T-helper 17 cell (primary cell): ENCODE results near the gene SHROOM4. TPM values are rescaled to one million over a fixed set of nuclear protein-coding genes. Genes with fewer than 3 reads are reported as not detected.

Source experiments
- ATAC-seq: fragments of 150-1000 bp; cut with Tn5 transposase; 2 replicates; pipeline ENCODE4 v1.10.0; 2021; ENCODE audit warnings: mild to moderate bottlenecking, moderate library complexity
- DNase-seq, 3 donors: peaks; one replicate each; pipeline versions ENCODE4 v3.0.0 to v3.0.0-alpha.2; 2020 to 2021
- H3K9me3 ChIP-seq: one replicate; pipeline ENCODE4 v1.7.0; 2013; ENCODE audit warnings: low read length, mild to moderate bottlenecking; ENCODE audit not compliant: control insufficient read depth, poor library complexity, severe bottlenecking
- H3K27ac Mint-ChIP-seq: one replicate; pipeline ENCODE4 v1.8.0; 2022; ENCODE audit warnings: mild to moderate bottlenecking, moderate library complexity, mixed read lengths
- H3K27me3 Mint-ChIP-seq: one replicate; pipeline ENCODE4 v1.8.0; 2022; ENCODE audit warnings: mixed read lengths
- H3K36me3 Mint-ChIP-seq: one replicate; pipeline ENCODE4 v1.8.0; 2022; ENCODE audit warnings: low read depth, mixed read lengths
- H3K4me1 Mint-ChIP-seq: one replicate; pipeline ENCODE4 v1.8.0; 2022; ENCODE audit warnings: mild to moderate bottlenecking, mixed read lengths
- H3K4me3 Mint-ChIP-seq: one replicate; pipeline ENCODE4 v1.8.0; 2022; ENCODE audit warnings: mild to moderate bottlenecking, moderate library complexity, mixed read lengths
- total RNA-seq, 4 donors: library from RNA in 2 of 4; stranded (reverse) in 2 of 4; gene quantifications; one replicate each; pipeline ENCODE4 v1.2.3 and lab custom pipeline; 2022 to 2026

Gene SHROOM4
- total RNA-seq, 2 donors from 2014 or later: 0.02 to 1.6 TPM

DNA sequence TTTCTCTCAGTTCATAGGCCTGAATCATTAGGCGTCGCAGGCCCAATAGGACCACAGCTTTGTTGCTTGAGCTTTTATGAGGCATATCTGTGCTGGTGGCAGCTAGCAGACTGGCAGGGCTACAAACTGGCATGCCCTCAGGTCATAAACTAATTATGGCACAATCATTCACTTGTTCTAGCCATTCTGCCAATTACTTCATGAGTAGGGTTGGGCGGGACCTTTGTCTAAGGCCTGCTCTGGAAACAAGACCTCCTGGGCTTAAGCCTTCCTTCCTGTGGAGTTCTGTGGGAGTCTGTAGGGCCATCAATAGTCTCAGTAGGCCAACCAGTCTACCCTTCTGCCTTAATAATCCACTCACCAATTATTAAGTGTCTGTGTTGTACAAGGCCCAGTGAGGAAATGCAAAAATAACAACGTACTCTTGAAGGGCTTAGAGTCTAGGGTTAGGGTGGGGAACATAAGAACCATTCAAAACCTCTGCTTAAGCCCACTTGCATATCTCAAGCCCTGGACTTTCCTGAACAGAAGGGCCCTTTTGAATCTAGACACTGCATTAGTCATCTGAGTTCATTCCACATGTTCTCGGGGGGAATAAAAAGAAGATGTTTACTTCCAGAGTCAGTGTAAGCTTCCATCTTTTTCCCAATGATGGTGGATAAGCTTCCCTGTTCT lies 44.5 kb downstream of the SHROOM4 start:
- no peak for DNase-seq
- H3K36me3 Mint-ChIP-seq: no peaks in the 10 kb centered on the region
- ATAC-seq: no peak
- no peaks in the 10 kb centered on the region for H3K4me1 Mint-ChIP-seq
- no peak overlapping the region for H3K27ac Mint-ChIP-seq
- H3K27me3 Mint-ChIP-seq: peaks cover 16% of the 10 kb centered on the region
- no peak overlapping the region for H3K4me3 Mint-ChIP-seq
- no peaks in the 10 kb centered on the region for H3K9me3 ChIP-seq

DNA sequence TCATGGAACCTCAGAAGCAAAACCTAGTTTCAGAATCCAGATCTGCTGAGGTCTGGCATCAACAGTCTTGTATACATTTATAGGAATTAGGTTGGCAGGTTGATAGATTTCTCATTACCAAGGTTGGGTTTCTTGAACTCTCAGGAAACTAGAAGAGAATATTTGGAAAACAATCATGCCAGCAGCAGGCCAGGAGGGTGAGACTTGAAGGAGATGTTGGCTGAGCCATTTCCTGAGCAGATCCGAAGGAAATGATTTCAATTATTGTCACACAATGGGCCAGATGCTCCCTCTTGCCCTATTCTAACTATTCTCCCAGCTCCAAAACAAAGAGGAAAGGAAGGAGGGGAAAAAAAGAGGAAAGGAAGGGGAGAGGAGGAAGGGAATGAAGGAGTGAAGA lies 45.2 kb downstream of the SHROOM4 start:
- Mint-ChIP-seq H3K27ac (no peak overlapping the region), H3K36me3 (no peaks in the 10 kb centered on the region), H3K27me3 (peaks cover 16% of the 10 kb centered on the region), H3K4me1 (no peaks in the 10 kb centered on the region), H3K4me3 (no peak overlapping the region)
- DNase-seq: no peak
- H3K9me3 ChIP-seq: no peaks in the 10 kb centered on the region
- no peak for ATAC-seq

DNA sequence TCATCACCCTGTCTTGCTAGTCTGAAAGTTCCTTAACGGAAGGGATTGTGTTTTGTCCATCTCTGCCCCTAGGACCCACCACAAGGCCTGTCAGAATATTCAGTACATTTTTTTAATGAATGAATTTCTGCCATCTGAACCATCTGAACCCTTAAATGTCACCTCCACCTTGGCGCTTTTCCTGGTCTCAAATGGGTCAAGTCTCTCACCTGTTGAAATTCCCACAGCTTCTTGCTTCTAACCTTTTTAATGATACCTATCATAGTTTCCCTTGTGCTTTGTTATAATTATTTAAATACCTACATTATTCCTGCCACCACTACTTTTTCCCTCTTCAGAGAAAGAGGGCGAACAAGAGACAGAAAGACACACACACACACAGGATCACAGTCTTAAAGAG lies 48.0 kb downstream of the SHROOM4 start:
- peaks cover 16% of the 10 kb centered on the region for H3K27me3 Mint-ChIP-seq
- H3K27ac Mint-ChIP-seq: no peak overlapping the region
- no peak overlapping the region for H3K4me3 Mint-ChIP-seq
- no peaks in the 10 kb centered on the region for H3K36me3 Mint-ChIP-seq
- DNase-seq (no peak), ATAC-seq (no peak)
- H3K4me1 Mint-ChIP-seq: no peaks in the 10 kb centered on the region
- no peaks in the 10 kb centered on the region for H3K9me3 ChIP-seq

DNA sequence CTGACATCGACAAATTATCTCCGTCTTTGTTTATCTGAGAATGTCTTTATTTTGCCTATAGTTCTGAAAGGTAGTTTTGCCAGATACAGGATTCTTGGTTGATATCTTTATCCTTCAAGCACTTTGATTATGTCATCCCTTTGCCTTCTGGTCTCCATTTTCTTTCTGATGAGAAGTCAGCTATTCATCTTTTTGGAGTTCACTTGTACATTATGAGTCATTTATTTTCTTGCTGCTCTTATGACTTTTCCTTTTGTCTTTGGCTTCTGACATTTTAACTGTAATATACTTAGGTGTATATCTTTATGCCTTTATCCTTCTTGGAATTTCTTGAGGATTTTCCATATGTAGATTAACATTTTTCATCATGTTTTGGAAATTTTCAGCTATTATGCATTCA lies 51.4 kb downstream of the SHROOM4 start:
- Mint-ChIP-seq H3K36me3 (no peaks in the 10 kb centered on the region), H3K4me3 (no peak overlapping the region), H3K27ac (no peak overlapping the region), H3K4me1 (no peaks in the 10 kb centered on the region), H3K27me3 (peaks cover 16% of the 10 kb centered on the region)
- DNase-seq (no peak), ATAC-seq (no peak)
- no peaks in the 10 kb centered on the region for H3K9me3 ChIP-seq

DNA sequence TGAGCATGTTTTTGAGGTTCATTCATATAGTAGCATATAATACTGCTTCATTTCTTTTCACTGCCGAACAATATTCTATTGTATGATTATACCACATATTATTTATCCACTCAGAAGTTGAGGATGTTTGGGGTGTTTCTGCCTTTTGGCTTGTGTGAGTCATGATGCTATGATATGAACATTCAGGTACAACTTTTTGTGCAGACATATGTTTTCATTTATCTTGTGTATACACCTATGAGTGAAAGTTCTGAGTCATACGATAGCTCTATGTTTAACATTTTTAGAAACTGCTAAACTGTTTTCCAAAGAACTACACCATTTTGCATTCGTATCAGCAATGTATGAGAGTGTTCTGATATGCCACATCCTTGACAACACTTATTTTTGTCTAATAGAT lies 57.7 kb downstream of the SHROOM4 start:
- no peak overlapping the region for H3K27ac Mint-ChIP-seq
- no peak for DNase-seq
- H3K36me3 Mint-ChIP-seq: no peaks in the 10 kb centered on the region
- H3K4me3 Mint-ChIP-seq: no peak overlapping the region
- no peaks in the 10 kb centered on the region for H3K9me3 ChIP-seq
- no peaks in the 10 kb centered on the region for H3K27me3 Mint-ChIP-seq
- no peaks in the 10 kb centered on the region for H3K4me1 Mint-ChIP-seq
- ATAC-seq: no peak

DNA sequence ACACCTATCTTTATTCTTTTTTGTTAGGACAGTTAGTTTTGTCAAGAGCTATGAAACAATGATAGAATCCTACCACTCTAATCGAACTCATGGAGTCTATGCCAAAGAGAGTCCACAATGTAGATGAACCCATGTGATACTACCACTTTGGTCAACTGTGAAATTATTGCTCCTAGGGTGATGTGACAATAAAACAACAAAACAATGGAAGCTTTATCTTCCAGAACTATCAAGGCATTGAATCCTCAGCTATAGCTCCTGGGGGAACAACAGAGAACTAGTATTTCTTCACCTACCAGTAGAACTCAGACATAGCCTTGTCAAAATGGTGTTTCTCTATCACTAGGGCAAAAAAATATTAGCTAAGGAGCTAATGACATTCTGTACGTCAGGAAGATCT lies 62.9 kb downstream of the SHROOM4 start:
- H3K27me3 Mint-ChIP-seq: peaks cover 5% of the 10 kb centered on the region
- H3K27ac Mint-ChIP-seq: no peak overlapping the region
- ATAC-seq (no peak), DNase-seq (no peak)
- H3K4me3 Mint-ChIP-seq: no peak overlapping the region
- no peaks in the 10 kb centered on the region for H3K4me1 Mint-ChIP-seq
- no peaks in the 10 kb centered on the region for H3K36me3 Mint-ChIP-seq
- H3K9me3 ChIP-seq: no peaks in the 10 kb centered on the region

DNA sequence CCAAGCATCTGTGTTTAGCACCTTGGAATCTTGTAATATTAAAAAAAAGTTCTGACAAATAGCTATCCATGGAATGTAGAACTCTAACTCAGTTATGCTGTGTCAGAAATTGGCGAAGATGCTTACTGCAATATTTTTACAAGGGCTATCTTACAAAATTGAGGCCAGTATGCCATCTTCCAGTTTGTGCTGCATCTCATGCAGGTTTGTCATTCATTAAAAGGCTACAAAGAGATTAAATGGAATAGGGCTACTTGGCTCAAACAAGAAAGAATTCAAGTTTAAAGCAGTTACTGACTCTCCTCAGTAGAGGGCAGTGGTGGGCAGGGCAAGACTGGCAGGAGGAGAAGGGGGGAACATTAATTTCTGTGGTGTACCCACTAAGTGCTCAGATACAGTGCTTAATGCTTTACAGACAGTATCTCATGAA lies 66.5 kb downstream of the SHROOM4 start:
- Mint-ChIP-seq H3K4me3 (no peak overlapping the region), H3K27ac (no peak overlapping the region), H3K4me1 (no peaks in the 10 kb centered on the region), H3K27me3 (peaks cover 25% of the 10 kb centered on the region), H3K36me3 (no peaks in the 10 kb centered on the region)
- DNase-seq: no peak
- H3K9me3 ChIP-seq: no peaks in the 10 kb centered on the region
- no peak for ATAC-seq

DNA sequence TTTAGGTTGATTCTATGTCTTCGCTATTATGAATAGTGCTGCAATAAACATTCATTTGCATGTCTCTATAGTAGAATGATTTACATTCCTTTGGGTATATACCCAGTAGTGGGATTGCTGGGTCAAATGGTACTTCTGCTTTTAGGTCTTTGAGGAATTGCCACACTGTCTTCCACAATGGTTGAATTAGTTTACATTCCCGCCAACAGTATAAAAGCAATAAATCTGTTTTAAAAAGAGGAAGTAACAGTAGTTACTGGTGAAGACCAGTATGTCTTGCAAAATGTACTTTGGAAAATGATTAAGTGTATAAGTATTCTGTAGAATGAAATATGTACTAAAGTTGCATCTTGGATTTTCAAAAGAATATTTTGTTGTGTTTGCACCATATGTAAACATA lies 77.3 kb downstream of the SHROOM4 start:
- H3K27me3 Mint-ChIP-seq: peaks cover 12% of the 10 kb centered on the region
- H3K36me3 Mint-ChIP-seq: no peaks in the 10 kb centered on the region
- no peak overlapping the region for H3K27ac Mint-ChIP-seq
- H3K4me1 Mint-ChIP-seq: no peaks in the 10 kb centered on the region
- no peak for ATAC-seq
- no peak overlapping the region for H3K4me3 Mint-ChIP-seq
- DNase-seq: no peak
- no peaks in the 10 kb centered on the region for H3K9me3 ChIP-seq

DNA sequence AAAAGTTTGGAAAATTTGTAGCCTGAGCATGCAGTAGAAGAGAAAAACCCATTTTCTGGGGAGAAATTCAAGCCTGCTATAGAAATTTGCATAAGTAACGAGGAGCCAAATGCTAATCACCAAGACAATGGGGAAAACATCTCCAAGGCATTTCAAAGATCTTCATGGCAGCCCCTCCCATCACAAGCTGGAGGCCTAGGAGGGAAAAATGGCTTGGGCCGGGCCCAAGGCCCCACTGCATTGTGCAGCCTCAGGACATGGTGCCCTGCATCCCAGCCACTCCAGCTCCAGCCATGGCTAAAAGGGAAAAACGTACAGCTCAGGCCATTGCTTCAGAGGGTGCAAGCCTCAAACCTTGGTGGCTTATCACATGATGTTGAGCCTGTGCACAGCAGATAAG lies 87.7 kb downstream of the SHROOM4 start:
- H3K9me3 ChIP-seq: no peaks in the 10 kb centered on the region
- no peak for DNase-seq
- Mint-ChIP-seq H3K4me1 (no peaks in the 10 kb centered on the region), H3K36me3 (no peaks in the 10 kb centered on the region), H3K27me3 (peaks cover 14% of the 10 kb centered on the region), H3K27ac (no peak overlapping the region), H3K4me3 (no peak overlapping the region)
- no peak for ATAC-seq

DNA sequence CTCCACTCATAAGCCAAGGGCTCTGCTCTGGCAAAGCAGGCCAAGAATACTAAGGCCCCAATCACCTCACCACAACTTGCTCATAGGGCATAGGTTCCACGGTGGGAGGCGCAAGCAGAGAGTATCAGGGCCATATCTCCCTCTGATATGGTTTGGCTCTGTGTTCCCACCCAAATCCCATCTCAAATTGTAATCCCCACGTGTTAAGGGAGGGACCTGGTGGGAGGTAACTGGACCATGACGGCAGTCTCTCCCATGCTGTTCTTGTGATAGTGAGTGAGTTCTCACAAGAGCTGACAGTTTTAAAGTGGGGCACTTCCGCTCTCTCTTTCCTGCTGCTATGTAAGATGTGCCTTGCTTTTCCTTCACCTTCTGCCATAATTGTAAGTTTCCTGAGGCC lies 88.7 kb downstream of the SHROOM4 start:
- peaks cover 13% of the 10 kb centered on the region for H3K27me3 Mint-ChIP-seq
- H3K4me1 Mint-ChIP-seq: no peaks in the 10 kb centered on the region
- H3K4me3 Mint-ChIP-seq: no peak overlapping the region
- H3K36me3 Mint-ChIP-seq: no peaks in the 10 kb centered on the region
- no peak for DNase-seq
- ATAC-seq: no peak
- no peaks in the 10 kb centered on the region for H3K9me3 ChIP-seq
- H3K27ac Mint-ChIP-seq: no peak overlapping the region

DNA sequence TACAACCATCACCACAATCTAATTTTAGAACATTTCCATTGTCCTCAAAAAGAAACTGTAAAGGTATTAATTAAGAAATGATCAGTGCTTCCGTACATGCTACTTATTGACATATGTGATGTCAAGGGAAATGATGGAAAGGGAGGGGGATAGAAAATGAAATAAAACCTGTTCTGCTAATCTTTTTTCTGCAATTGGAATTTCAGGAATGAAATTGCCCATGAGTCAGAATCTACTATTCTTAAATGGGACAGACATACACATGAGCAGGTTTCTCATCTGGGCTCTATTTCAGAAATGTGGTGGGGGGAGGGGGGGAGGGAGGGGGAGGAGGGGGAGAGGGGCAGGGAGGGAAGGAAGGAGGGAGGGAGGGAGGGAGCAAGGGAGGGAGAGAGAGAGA lies 91.0 kb downstream of the SHROOM4 start:
- H3K9me3 ChIP-seq: no peaks in the 10 kb centered on the region
- H3K36me3 Mint-ChIP-seq: no peaks in the 10 kb centered on the region
- DNase-seq (no peak), ATAC-seq (no peak)
- H3K4me3 Mint-ChIP-seq: no peak overlapping the region
- H3K27me3 Mint-ChIP-seq: peaks cover 6% of the 10 kb centered on the region
- H3K27ac Mint-ChIP-seq: no peak overlapping the region
- no peaks in the 10 kb centered on the region for H3K4me1 Mint-ChIP-seq

DNA sequence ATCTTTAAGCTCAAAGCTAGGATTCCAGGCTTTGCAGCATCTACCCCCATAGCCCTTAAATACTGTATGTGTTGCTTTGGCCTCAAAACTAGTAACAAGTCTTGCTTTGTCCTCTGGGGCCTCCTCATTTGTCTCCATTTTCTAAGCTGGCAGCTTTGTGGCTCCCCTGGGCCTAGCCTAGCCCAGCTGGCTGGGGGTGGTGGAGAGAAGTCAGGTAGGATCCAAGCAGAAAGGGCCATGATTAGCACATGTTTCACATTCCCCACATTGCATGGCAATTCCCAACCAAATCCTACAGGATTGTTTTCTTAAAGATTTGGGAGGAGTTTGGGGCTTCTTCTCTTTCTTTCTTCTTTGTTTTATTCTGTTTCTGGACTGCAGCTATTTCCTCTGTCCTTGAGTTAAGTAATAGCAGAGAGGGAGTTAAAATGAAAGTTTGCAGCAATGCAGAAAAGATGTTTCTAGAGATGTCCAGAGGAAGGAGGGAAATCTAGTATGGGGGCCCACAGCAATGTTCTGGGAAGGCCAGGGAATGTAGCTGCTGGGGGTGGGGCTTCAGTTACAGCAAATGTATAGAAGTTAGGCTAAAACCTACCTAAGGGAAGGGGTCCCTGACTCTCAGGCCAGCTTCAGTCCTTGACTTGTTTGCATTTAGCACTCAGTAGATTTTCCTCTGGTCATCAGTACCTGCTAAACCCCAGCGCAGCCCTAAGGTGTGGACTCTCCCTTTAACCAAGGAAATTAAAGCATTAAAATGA lies 92.1 kb downstream of the SHROOM4 start:
- ATAC-seq (no peak), DNase-seq (no peak)
- H3K9me3 ChIP-seq: no peaks in the 10 kb centered on the region
- no peaks in the 10 kb centered on the region for H3K36me3 Mint-ChIP-seq
- no peaks in the 10 kb centered on the region for H3K4me1 Mint-ChIP-seq
- H3K27me3 Mint-ChIP-seq: no peaks in the 10 kb centered on the region
- H3K27ac Mint-ChIP-seq: no peak overlapping the region
- H3K4me3 Mint-ChIP-seq: no peak overlapping the region

DNA sequence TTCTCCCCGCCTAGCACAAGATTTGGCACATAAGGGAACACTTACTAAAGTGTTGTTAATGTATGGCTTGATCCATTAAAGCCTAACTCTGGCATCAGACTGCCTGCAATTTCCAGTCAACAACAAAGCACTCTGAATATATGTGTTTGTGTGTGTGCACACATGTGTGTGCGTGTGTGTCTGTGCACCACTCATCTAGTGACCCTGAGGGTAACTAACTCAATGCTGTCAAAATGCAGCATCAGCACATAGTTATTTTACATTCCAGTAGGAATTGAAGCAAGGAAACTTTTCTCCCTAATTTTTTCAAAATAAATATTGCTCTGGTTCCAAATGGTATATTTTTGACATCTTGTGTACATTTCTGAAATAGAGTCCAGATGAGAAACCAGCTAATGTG lies 94.4 kb downstream of the SHROOM4 start:
- ATAC-seq (no peak), DNase-seq (no peak)
- Mint-ChIP-seq H3K27me3 (no peaks in the 10 kb centered on the region), H3K4me3 (no peak overlapping the region), H3K36me3 (no peaks in the 10 kb centered on the region), H3K27ac (no peak overlapping the region), H3K4me1 (no peaks in the 10 kb centered on the region)
- no peaks in the 10 kb centered on the region for H3K9me3 ChIP-seq

DNA sequence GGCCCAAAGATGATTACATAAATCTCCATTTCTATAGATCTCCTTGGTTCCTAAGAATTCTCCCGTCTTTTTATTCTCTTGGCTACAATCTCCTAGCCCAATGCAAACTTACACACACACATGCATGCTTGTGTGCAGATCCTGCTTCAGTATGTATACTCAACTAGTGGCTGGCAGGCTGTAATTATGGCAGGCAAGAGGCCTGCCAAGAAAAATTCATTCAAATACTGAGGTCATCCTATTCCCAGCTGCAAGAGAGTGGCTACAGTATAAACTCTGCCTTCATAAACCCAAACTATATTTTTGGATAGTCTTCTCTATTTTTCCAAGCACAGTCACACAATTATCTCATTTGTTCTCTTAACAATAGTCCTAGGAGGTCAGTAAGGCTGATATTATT lies 95.2 kb downstream of the SHROOM4 start:
- Mint-ChIP-seq H3K27me3 (no peaks in the 10 kb centered on the region), H3K4me3 (no peak overlapping the region), H3K27ac (no peak overlapping the region), H3K36me3 (no peaks in the 10 kb centered on the region), H3K4me1 (no peaks in the 10 kb centered on the region)
- ATAC-seq: no peak
- no peak for DNase-seq
- H3K9me3 ChIP-seq: no peaks in the 10 kb centered on the region
